22Rv1 (cell line): ENCODE data around the gene HDAC5.

Source experiments
- H3K27ac ChIP-seq: fragments of 450-650 bp; 2 replicates; pipeline ENCODE4 v1.5.1; 2017
- ZFX ChIP-seq: fragments of 450-650 bp; IDR thresholded peaks from 2 replicates; pipeline ENCODE4 v1.6.1; 2017; ENCODE audit warnings: antibody characterized with exemption, borderline replicate concordance
- TF ChIP-seq, protein P1 (sequence below): fragments of 450-650 bp; IDR thresholded peaks from 2 replicates; pipeline ENCODE4 v1.5.1; 2017; ENCODE audit warnings: mild to moderate bottlenecking

Gene HDAC5

DNA sequence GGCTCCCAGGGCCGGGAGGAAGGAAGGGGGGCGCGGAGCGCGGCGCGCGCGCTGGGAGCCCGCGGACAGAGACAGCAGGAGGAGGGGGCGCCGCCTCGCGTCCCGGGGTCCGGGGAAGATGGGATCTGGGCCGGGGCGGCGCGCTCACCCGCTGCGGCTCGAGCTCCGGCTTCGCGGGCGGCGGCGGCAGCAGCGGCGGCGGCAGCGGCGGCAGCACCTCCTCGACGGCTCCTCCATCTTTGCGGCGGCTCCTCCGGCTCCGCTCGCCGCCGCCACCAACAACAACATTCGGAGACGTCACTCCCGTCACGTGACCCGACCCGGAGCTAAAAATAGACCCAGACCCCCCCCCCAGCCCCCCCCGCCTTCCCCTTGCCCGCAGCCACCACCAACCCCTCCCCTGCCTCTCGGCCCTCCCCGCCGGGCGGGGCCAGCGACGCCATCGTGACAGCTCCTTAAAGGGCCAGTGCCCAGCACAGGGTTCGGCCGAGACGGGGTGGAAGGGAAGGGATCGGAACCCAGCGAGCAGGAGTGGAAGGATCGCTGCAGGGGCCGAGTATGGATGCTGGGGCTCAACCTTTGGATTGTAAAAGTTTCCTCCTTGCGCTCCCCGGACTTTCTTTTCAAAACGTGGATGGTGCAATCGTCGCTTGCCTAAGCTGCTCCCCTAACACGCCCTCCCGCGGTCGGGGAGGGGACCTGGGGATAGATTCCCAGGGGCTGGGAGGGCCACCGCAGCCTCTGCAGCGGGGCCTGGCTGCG, at the start of gene HDAC5:
Gene HDAC5, minus strand, starts transcription at position 286 of the 762 bp plus-strand sequence. CDS start 6,126 bp downstream, outside the sequence.
- peak within 1 kb of the TSS; percentile 80 for H3K27ac ChIP-seq
- TF ChIP-seq ZFX: no peak
- TF ChIP-seq, protein P1, sequence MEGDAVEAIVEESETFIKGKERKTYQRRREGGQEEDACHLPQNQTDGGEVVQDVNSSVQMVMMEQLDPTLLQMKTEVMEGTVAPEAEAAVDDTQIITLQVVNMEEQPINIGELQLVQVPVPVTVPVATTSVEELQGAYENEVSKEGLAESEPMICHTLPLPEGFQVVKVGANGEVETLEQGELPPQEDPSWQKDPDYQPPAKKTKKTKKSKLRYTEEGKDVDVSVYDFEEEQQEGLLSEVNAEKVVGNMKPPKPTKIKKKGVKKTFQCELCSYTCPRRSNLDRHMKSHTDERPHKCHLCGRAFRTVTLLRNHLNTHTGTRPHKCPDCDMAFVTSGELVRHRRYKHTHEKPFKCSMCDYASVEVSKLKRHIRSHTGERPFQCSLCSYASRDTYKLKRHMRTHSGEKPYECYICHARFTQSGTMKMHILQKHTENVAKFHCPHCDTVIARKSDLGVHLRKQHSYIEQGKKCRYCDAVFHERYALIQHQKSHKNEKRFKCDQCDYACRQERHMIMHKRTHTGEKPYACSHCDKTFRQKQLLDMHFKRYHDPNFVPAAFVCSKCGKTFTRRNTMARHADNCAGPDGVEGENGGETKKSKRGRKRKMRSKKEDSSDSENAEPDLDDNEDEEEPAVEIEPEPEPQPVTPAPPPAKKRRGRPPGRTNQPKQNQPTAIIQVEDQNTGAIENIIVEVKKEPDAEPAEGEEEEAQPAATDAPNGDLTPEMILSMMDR: peak; percentile 77

DNA sequence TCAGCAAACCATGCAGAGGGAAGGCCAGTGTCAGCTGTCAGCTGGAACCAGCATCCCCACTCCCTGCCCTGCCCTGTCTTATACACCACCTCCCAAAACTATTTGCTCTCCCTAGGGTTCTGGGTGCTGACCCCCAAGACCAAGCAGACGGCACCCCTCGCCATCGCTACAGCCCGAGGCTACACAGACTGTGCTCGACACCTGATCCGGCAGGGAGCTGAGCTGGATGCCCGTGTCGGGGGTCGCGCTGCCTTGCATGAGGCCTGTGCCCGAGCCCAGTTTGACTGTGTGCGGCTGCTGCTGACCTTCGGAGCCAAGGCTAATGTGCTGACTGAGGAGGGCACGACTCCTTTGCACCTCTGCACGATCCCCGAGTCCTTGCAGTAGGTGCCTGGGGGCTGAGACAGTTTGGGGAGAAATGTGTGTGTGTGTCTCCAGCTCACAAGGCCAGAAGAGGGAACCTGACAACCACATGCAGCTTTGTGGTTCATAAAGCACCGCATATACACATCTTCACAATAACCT, 48.6 kb upstream of the HDAC5 start:
- peak overlapping the region; percentile 91 for H3K27ac ChIP-seq

DNA sequence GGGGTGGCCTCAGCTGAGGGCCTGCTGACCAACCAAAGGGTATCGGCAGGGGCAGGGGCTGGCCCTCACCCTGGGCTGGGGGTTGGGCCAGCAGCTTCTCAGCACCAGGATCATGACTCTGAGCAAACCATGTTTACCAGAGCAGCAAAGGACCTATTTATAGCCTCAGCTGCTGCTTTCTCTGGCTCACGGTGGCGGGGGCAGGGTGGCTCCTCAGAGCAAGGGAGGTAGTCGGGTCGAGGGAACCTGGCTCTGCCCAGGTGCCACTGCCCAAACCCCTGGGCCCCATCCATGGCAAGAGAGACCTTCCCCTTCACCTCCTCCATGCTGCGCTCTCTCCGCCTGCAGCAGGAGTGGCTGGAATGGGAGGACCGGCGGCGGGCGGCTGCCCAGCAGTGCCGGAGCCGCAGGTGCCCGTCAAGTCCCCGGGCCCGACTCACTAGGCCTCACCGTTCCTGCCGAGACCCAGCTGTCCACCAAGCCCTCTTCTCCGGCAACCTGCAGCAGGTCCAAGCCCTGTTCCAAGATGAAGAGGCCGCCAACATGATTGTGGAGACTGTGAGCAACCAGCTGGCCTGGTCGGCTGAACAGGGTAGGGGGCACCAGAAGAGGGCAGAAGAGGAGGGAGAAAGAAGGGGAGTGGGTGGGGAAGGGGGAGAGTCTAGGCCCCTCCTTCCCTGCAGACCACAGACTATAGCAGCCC, 47.2 kb upstream of the HDAC5 start, which contains the start of gene ASB16:
Gene ASB16, plus strand, starts transcription at position 206 of the 703 bp plus-strand sequence. Its CDS starts 86 bp downstream, at position 292.
- peak within 1 kb of the TSS; percentile 91 for H3K27ac ChIP-seq

More for the DNA sequence above, 48.6 kb upstream of the HDAC5 start:
- TF ChIP-seq ZFX: no peak
- TF ChIP-seq, protein P1: no peak

DNA sequence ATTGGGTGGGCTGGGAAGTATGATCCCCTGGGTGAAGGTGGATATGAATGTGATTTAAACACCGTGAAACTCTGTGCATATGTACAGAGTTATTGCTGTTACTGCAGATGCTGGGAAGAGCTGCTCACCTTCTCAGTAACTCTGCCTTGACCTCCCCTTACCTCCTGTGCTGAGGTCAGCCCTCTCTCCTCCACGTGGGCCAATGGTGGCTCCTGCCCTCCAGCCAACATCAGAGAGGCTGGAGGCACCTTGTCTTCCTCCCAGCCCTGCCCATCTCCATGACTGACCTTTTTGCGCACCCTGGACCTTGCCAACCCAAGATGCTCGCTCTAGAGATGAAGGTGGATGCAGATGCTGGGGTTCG, 46.7 kb upstream of the HDAC5 start:
- no peak for TF ChIP-seq ZFX
- TF ChIP-seq, protein P1: no peak
- H3K27ac ChIP-seq: peak overlapping the region; percentile 91

More for the DNA sequence above, 47.2 kb upstream of the HDAC5 start, which contains the start of gene ASB16:
- TF ChIP-seq, protein P1: 0 out of 2 replicates have a peak, but pooled peaks have one; percentile 25
- no peak for TF ChIP-seq ZFX

DNA sequence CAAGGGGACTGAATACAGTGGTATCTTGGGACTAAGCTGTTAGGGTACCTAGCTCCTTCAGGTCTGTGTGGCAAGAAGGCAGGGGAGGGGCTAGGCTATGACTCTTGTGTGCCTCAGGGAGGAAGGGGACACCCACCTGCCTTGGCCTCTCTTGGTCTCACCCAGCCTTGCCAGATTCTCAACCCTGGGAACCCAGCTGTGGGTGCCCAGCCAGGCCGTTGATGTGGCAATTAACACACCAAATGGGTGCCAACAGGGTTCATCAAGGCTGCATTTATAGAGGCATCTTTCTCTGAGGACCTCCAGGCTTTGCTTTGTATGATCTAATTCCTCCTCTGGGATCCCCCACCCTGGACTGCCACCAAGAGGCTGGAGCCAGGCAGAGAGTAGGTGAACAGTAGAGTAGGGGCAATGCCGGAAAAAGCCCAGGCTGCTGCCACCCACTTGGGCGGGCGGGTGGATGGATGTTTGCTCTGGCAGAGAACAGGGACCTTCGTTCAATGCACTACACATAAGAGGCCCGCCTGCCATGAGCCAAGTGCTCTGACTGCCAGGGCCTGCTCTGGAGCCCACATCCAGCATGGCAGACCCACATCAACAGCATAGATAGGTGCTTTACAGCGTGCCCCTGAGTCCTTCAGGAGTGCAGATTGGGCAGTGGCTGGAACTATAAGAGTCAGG, 43.9 kb upstream of the HDAC5 start:
- TF ChIP-seq, protein P1: no peak
- no peak for TF ChIP-seq ZFX
- H3K27ac ChIP-seq: no peak overlapping the region

DNA sequence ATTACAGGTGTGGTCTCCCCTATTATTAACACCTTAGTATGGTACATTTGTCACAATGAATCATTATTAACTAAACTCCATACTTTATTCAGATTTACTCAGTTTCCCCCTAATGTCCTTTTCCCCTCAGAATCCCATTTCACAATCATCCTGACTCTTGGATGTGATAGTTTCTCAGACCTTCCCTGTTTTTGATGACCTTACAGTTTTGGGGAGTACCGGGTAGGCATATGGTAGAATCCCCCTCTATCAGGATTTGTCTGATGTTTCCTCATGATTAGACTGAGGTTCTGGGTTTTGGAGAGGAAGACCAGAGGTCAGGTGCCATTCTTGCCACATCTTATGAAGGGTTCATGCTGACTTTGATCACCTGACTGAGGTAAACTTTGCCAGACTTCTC, 41.0 kb upstream of the HDAC5 start:
- TF ChIP-seq, protein P1: no peak
- TF ChIP-seq ZFX: no peak
- no peak overlapping the region for H3K27ac ChIP-seq
